Measurements from ENCODE around the gene CNIH3. TPM values are rescaled to one million over a fixed set of nuclear protein-coding genes. Genes with fewer than 3 reads are reported as not detected.

The CNIH3 gene
- total and polyA plus RNA-seq, 2 of the 4 experiments (the other 2 are of a cell fraction) = 2.0 to 2.9 TPM

GRCh38 chr1:224671076-224671475 is 55.0 kb downstream of the CNIH3 start:
- DNase-seq (no peak), ATAC-seq (ENCODE audit: low read depth) (no peak)
- no peak overlapping the region for H2AK5ac ChIP-seq (ENCODE audit: low read depth, low read length)
- no peak overlapping the region for H3K4ac ChIP-seq (ENCODE audit: low read depth, low read length)
- no peak overlapping the region for H3K56ac ChIP-seq (ENCODE audit: extremely low read depth, insufficient read depth, low read length)
- no TSS peak for BruUV-seq (replicated peaks)
- no peaks in the 10 kb centered on the region for H3K9me1 ChIP-seq (ENCODE audit: insufficient read depth, low read length)
- no peak overlapping the region for H3K9ac ChIP-seq (ENCODE audit: low read depth, low read length)
- dilution Hi-C loops (cut with HindIII; ENCODE audit: low sequenced_read_pairs, unreplicated experiment) = no loop called here
- no CpG with 5 or more reads among the region's 1 CpG for WGBS, 2 experiments (ENCODE audit: extremely low coverage in 2 of 2, insufficient read length in 1 of 2)
- no peak overlapping the region for H4K91ac ChIP-seq (ENCODE audit: insufficient read depth, low read depth, low read length)
- H2AFZ ChIP-seq (replicated peaks; ENCODE audit: low read length, poor library complexity) = no peak overlapping the region
- no peaks in the 10 kb centered on the region for H3K9me3 ChIP-seq (ENCODE audit: control insufficient read depth, insufficient read depth, low read length)
- no peak overlapping the region for H3K4me2 ChIP-seq (ENCODE audit: low read depth, low read length)
- TF ChIP-seq MAZ (IDR thresholded peaks at IDR 0.05; ENCODE audit: borderline replicate concordance, low read depth, low read length) (no peak), RFX5 (IDR thresholded peaks at IDR 0.05; ENCODE audit: low read depth, low read length) (no peak), RCOR1 (IDR thresholded peaks at IDR 0.05; ENCODE audit: insufficient replicate concordance, low read length) (no peak), ELK1 (IDR thresholded peaks at IDR 0.05; ENCODE audit: borderline replicate concordance, low read depth, low read length) (no peak), POLR2A (IDR thresholded peaks at IDR 0.05; ENCODE audit: low read depth, low read length) (no peak), SMC3 (IDR thresholded peaks at IDR 0.05; ENCODE audit: low read depth, low read length) (no peak), FOS (IDR thresholded peaks at IDR 0.05; ENCODE audit: low read depth, low read length) (no peak), BHLHE40 (IDR thresholded peaks at IDR 0.05; ENCODE audit: low read depth, low read length) (no peak), CTCF (conservative IDR thresholded peaks at IDR 0.05; ENCODE audit: low read depth, low read length) (no peak), RAD21 (IDR thresholded peaks at IDR 0.05; ENCODE audit: low read length) (no peak)
- intact Hi-C loops (cut with micrococcal nuclease) = no loop called here
- no peak overlapping the region for H3K14ac ChIP-seq (replicated peaks; ENCODE audit: low read depth, low read length)
- H2BK20ac ChIP-seq (ENCODE audit: low read depth, low read length) = no peak overlapping the region
- H2AK9ac ChIP-seq (replicated peaks; ENCODE audit: low read depth, low read length, poor library complexity) = no peak overlapping the region
- no peaks in the 10 kb centered on the region; the same call in 1 of the 2 replicates for H3K27me3 ChIP-seq (ENCODE audit: control insufficient read depth, insufficient read depth, low read length)
- H3K36me3 ChIP-seq (ENCODE audit: control insufficient read depth, insufficient read depth, low read length) = no peaks in the 10 kb centered on the region
- H4K5ac ChIP-seq (ENCODE audit: low read depth, low read length) = no peak overlapping the region
- H3K4me3 ChIP-seq (ENCODE audit: insufficient read depth, low read depth, low read length) = no peak overlapping the region
- CTCF ChIA-PET = no interaction called here
- no peak overlapping the region for H3K27ac ChIP-seq (ENCODE audit: insufficient read depth, low read length)
- no peak overlapping the region for H3K23ac ChIP-seq (ENCODE audit: low read depth, low read length)
- H3K79me1 ChIP-seq (ENCODE audit: low read depth in 1 of 2, low read length in 2 of 2) = peaks cover 0 to 13% of the 10 kb centered on the region in 2 experiments; a peak in 1 of 4 replicates
- H2BK120ac ChIP-seq (ENCODE audit: low read depth, low read length) = no peak overlapping the region
- H4K20me1 ChIP-seq (ENCODE audit: insufficient read depth, low read length) = no peaks in the 10 kb centered on the region
- H3K4me1 ChIP-seq (ENCODE audit: control insufficient read depth, insufficient read depth, low read length) = peaks cover 2% of the 10 kb centered on the region; the same call in 1 of the 2 replicates
- in situ Hi-C loops (cut with MboI; ENCODE audit: low sequenced_read_pairs) = no loop called here
- no peak overlapping the region for H2BK15ac ChIP-seq (ENCODE audit: low read depth, low read length)
- POLR2A ChIA-PET (ENCODE audit: unreplicated experiment) = no interaction called here
- H4K8ac ChIP-seq (ENCODE audit: low read depth in 2 of 2, low read length in 2 of 2) = no peak overlapping the region
- no peak overlapping the region for H2BK5ac ChIP-seq (ENCODE audit: low read depth, low read length, poor library complexity, severe bottlenecking)
- H3K18ac ChIP-seq (ENCODE audit: low read depth, low read length) = no peak overlapping the region

All from IMR-90 (cell line).